Activated CD8-positive, alpha-beta memory T cell treated with anti-CD3 and anti-CD28 coated beads for 36 hours (primary cell): ENCODE data around the gene SLC7A11. TPM values are rescaled to one million over a fixed set of nuclear protein-coding genes. Genes with fewer than 3 reads are reported as not detected.
"Not testable (repeated sequence)": the region's sequence is repeated elsewhere in the genome, so short reads cannot be mapped to it uniquely, and the experiment has no call there.

ENCODE experiments used
- CTCF ChIA-PET: fragments of 350-600 bp; sonication (Branson Sonifier 250); formaldehyde crosslinking; loops from one replicate; lab custom pipeline; 2021; ENCODE audit warnings: antibody characterized with exemption; lab: Charles Lee
- POLR2A ChIA-PET: fragments of 350-600 bp; sonication (Branson Sonifier 250); formaldehyde crosslinking; loops from one replicate; lab custom pipeline; 2021; ENCODE audit warnings: antibody characterized with exemption; lab: Charles Lee
- total RNA-seq, 2 experiments: library from RNA; stranded (reverse); gene quantifications; one replicate each; pipeline ENCODE4 v1.2.3, GENCODE V29; 2021

The SLC7A11 gene
- total RNA-seq, 2 experiments from 2014 or later: 1.6 to 1.7 TPM

GRCh38 chr4:138222046-138222445 is 20.1 kb downstream of the SLC7A11 start:
- POLR2A ChIA-PET: no interaction called here
- CTCF ChIA-PET: no interaction called here

- POLR2A ChIA-PET: no interaction called here
- CTCF ChIA-PET: no interaction called here
These were observed 23.2 kb downstream of the SLC7A11 start for GRCh38 chr4:138218976-138219375.

- ChIA-PET POLR2A (no interaction called here), CTCF (no interaction called here)
These were observed 24.6 kb downstream of the SLC7A11 start for GRCh38 chr4:138217567-138217966.

DNA sequence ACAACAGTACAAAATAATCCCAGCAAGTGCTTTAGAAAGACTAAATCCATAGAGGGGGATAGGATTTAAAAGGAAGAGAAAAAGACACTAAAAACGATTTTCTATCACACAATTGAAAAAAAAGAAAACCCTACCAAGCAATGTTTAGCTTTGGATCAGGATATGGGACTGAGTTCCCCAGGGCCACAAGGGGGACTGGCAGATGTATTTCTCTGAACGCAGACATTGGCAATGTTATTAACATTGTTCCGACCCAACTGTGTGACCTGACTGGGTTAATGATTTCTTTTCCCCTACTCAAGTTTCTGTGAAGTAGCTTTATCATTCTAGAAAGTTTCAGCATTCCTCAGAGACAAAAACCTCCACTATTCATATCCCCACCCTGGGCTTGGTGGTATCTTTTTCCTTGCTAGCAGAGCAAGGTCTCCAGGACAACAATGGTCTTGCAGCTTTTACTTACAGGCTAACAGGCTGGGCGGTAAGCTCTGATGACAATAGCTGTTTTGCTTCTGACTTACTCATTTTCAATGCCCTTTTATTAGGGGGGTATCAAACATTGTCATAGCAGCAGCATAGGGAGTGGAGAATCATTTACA is 25.8 kb downstream of the SLC7A11 start:
- CTCF ChIA-PET: interaction anchor here (0.7 kb wide), 1 partner anchor 11 kb away, joined by 3 read pairs; no protein-coding TSS in a partner anchor
- POLR2A ChIA-PET: no interaction called here

DNA sequence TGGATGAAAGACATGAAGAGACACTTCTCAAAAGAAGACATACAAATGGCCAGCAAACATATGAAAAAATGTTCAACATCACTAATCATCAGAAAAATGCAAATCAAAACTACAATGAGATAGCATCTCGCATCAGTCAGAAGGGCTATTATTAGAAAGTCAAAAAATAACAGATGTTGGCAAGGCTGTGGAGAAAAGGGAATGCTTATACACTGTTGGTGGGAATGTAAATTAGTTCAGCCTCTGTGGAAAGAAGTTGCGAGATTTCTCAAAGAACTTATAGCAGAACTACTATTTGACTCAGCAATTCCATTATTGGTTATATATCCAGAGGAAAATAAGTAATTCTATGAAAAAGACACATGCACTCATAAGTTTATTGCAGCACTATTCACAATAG is 31.6 kb downstream of the SLC7A11 start:
- POLR2A ChIA-PET, CTCF ChIA-PET: not testable (repeated sequence)

- CTCF ChIA-PET: no interaction called here
- POLR2A ChIA-PET: no interaction called here
These were observed 33.1 kb downstream of the SLC7A11 start for GRCh38 chr4:138209094-138209493.

DNA sequence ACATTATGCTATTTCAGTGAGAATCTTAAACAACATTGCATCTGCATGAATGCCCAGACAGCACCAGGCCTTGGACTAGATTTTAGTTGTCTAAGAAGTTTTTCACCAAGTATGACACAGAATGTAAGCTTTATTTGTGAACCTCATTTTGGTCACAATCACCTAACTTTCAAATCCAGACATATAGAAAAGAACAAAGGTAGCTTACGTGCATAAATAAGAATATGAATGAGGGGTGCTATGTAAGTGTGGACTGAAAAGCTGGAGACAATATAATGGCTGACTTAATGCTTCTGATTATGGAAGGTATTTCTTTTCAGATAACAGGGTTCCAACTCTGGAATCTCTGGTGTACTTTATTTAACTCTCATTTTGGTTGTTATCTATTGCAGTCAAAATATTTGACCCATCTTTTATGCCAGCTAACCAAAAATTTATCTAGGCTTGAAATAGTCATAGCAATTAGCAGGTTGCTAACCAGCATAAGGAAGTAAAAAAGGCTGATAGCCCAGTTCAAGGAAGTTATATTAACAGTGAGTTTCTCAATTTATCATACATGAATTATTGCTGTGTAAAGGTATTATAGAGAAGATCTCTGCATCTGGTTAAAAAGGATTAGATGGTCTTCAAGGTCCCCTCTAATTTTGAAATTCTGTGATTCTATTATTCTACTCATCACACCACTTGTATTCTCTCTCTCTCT is 36.5 kb downstream of the SLC7A11 start:
- ChIA-PET POLR2A (no interaction called here), CTCF (interaction anchor here (1.0 kb wide), 1 partner anchor 10 kb away, joined by 3 read pairs; no protein-coding TSS in a partner anchor)

GRCh38 chr4:138204507-138204906 is 37.6 kb downstream of the SLC7A11 start:
- CTCF ChIA-PET: no interaction called here

DNA sequence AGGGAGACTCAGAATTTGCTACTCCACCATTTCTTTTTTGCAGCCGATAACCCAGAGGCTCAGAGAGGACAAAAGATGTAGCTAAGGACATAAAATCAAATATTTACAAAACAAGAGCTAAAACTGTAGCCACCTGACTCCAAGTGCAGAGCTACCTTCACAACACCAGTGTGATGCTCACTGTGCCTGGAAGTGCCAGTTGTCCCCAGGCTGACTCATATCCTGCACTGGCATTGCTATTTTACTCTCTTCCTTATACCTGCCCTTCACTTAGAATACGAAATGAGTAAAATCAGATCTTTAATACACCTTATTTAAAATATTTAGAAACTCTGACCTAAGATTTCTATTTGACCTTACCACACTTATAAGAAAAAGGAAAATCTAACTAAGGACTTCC is 39.5 kb downstream of the SLC7A11 start:
- ChIA-PET POLR2A (no interaction called here), CTCF (no interaction called here)

More at GRCh38 chr4:138204507-138204906, 37.6 kb downstream of the SLC7A11 start:
- POLR2A ChIA-PET: no interaction called here

DNA sequence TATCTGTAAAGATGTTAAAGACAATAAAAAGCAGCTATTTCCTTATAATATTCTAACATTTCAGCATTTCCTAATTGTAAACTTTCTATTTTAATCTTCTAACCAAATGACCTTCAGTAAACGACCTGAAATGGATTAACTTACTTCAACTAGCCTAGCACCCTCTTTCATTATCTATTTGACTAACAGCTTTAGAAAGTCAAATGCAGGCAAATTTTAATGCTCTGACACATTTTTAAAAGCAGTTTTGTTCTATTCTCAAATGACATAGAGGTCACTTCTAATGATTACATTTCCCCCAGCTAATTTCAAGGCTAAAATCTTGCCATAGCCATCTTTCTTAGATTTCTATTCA is 41.9 kb downstream of the SLC7A11 start:
- ChIA-PET POLR2A (no interaction called here), CTCF (no interaction called here)

DNA sequence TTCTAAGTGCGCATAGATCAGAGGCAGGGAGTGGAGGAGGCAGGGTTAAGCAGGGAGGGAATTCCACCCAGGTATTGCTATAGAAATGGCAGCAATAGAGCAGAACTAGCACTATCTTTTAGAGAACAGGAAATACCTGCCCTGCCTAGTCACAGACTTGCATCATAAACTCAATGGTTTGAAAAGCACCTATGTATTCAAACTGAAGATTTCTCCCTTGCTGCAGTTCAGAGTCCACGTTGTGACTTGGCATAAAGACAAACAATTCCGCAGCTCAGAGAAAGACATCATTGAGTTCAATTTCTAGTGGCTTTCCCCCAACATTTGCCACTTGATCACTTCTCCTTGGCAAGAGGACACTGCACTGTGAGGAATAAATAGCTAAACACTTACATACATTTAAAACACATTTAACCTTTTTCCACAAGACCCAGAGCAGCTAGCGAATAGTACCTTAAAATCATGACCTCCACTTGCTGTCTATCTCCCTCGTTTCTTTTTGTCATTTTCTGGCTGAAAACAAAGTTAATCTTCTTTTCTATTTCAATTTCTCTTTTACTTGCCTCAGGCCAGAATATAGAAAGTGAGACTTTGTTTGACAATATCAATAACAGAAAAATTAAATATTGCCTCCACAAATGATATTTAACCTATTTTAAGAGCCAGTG is 42.4 kb downstream of the SLC7A11 start:
- CTCF ChIA-PET: no interaction called here

DNA sequence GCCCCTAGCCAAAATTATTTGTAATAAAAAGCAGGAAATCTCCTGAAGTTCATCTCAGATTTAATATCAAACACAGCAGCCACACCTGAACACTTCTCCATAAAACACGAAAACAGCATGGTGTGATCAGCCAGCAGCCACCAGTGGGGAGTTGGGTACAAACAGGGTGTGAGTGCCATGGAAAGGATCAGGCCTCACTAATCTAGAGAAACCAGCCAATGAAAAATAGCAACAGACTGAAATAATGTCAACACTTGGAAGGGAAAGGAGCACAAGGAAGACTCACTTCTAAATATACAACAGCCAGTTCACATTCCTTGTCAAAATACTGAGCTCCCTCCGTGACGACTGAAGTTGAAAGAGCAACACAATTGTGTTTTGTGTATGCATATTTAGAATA is 46.0 kb downstream of the SLC7A11 start:
- POLR2A ChIA-PET: no interaction called here
- CTCF ChIA-PET: no interaction called here

More for the DNA sequence above, 42.4 kb downstream of the SLC7A11 start:
- POLR2A ChIA-PET: no interaction called here

DNA sequence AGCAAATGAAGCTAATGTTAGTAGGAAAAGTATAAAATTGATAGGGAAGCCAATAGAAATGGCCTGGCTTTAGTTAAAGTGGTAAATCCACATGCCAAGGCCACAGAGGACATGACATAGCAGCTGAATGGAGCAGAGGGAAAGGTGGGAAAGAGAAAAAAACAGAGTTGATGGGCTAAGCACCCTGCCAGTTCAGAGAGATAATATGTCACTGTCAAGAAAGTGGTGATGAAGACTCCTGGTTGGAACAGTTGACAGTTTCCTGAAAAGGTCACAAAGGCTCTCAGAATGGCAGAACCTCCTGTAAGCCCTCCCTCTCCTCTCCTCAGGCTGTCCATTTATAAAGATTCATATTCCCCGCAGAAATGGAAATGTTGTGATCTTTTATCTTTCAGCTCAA is 48.2 kb downstream of the SLC7A11 start:
- ChIA-PET POLR2A (no interaction called here), CTCF (no interaction called here)

- POLR2A ChIA-PET: no interaction called here
- CTCF ChIA-PET: no interaction called here
These were observed 50.0 kb downstream of the SLC7A11 start for GRCh38 chr4:138192113-138192512.

GRCh38 chr4:138190452-138190858 is 51.7 kb downstream of the SLC7A11 start:
- ChIA-PET CTCF (no interaction called here), POLR2A (no interaction called here)

DNA sequence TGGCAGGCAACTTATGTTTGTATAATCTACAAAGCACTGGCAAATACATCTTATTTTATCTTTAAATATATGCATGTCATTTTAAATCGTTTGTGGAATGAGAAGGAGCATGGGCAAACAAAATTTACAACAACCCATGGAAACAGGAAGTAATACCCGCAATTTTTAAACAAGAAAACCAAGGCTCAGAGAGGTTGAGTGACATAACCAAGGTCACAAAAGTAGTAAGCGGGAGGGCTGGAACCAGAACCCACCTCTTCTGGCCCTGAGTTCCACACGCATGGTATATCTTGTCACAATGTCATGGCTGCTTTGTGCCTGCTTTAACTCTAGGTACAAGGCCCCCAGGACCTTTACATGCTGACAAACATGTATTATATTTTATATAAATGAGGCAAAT is 52.9 kb downstream of the SLC7A11 start:
- ChIA-PET CTCF (no interaction called here), POLR2A (no interaction called here)

DNA sequence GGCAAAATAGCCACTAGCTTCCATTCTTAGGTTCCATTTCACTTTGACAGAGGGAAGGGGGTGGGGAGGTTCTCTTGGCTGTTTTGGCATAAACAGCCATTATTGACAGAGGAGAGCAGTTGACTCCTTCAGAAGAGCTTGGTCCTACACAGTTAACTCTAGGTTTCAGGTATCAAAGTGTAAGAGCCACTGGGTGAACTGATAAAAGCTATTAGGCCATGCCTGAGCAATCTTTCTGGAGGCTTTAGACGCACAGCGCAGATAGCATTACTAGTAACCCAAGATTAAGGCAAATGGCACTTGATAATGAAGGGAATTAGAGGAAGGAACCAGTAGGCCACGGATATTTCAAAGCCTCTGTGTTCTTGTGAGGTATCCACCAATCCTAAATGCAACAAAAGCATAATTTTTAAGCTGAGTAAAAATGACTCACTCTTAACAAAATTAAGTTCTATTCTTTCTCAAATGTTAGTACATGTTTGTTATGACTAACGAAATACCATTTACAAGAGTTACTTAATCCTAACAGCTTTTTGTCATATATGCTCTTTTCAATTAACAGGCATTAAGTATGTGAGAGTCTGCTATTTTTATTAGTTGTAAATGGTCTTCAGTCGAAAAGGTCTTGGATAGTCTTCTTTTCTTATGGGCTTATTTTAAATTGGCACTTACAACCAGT is 53.6 kb downstream of the SLC7A11 start:
- ChIA-PET POLR2A (no interaction called here), CTCF (no interaction called here)

DNA sequence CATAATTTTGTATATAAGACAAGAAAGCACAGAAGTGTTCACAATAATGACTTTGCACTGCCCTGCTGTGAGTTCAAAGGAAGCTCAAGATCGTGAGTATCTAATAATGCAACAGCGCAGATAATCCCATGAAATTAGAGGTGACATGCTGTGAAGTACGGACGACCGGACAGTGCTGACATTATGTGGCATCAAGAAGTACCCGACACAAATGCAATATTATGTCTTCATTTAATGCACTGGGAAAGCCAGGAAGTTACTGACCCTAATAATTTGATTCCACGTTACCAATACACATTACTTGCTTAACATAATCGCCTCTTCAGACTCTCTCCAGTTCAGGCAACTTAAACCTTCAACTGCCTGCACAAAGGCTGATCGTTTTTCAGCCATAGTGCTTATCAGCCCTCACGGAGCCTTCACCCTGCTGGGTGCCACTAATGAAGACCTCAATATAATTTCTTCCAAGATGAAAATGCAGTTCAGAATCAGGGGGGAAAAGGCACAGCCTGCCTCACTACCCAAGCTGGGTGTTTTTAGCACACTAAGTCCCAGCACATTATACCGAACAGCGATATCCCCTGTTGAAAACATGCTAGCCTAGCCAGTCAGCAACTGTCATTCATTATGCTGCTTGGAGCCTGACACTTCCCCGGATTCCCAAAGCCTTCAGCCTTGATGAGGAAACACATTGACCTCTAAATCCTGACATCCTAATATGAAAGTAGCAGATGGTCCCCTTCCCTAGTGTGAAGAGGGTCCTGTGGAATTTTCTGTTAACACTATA is 56.1 kb downstream of the SLC7A11 start:
- ChIA-PET POLR2A (no interaction called here), CTCF (no interaction called here)

- POLR2A ChIA-PET: no interaction called here
- CTCF ChIA-PET: interaction anchor here (0.5 kb wide), 1 partner anchor 801 kb away, joined by 3 read pairs; no protein-coding TSS in a partner anchor
These were observed 57.3 kb downstream of the SLC7A11 start for GRCh38 chr4:138184886-138185285.
